Peyer's patch (tissue), 4 donors: ENCODE measurements around the gene HS3ST5.

Experiments
- POLR2A ChIP-seq, 2 donors: fragments of 450-650 bp; IDR thresholded peaks; one replicate each; pipeline ENCODE4 v1.5.1; 2017; ENCODE audit warnings: antibody characterized with exemption in 2 of 2, mild to moderate bottlenecking in 2 of 2, moderate library complexity in 2 of 2
- TF ChIP-seq, protein P1 (sequence below), 6 experiments: fragments of 450-650 bp in 4 of 6; fragments of 200-600 bp in 2 of 6; sonication (generic) in 1 of 6; IDR thresholded peaks; one replicate each; pipeline ENCODE4 v1.5.1; 2017 to 2019; ENCODE audit warnings: antibody characterized with exemption in 6 of 6, mild to moderate bottlenecking in 3 of 6, moderate library complexity in 1 of 6

- TF ChIP-seq POLR2A (IDR thresholded peaks at IDR 0.05): no peak
- TF ChIP-seq, protein P1, sequence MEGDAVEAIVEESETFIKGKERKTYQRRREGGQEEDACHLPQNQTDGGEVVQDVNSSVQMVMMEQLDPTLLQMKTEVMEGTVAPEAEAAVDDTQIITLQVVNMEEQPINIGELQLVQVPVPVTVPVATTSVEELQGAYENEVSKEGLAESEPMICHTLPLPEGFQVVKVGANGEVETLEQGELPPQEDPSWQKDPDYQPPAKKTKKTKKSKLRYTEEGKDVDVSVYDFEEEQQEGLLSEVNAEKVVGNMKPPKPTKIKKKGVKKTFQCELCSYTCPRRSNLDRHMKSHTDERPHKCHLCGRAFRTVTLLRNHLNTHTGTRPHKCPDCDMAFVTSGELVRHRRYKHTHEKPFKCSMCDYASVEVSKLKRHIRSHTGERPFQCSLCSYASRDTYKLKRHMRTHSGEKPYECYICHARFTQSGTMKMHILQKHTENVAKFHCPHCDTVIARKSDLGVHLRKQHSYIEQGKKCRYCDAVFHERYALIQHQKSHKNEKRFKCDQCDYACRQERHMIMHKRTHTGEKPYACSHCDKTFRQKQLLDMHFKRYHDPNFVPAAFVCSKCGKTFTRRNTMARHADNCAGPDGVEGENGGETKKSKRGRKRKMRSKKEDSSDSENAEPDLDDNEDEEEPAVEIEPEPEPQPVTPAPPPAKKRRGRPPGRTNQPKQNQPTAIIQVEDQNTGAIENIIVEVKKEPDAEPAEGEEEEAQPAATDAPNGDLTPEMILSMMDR (IDR thresholded peaks at IDR 0.05): no peak
These were observed 567 bp downstream of the HS3ST5 start for GRCh38 chr6:114342086-114342825.
